HG02678 (cell line): ENCODE data around the gene DTNBP1.

Source experiments
- ATAC-seq: cut with Tn5 transposase; IDR thresholded peaks from one replicate; pipeline ENCODE4 v1.9.1; 2021; ENCODE audit warnings: mild to moderate bottlenecking, moderate library complexity; ENCODE audit not compliant: unreplicated experiment

DTNBP1 gene

DNA sequence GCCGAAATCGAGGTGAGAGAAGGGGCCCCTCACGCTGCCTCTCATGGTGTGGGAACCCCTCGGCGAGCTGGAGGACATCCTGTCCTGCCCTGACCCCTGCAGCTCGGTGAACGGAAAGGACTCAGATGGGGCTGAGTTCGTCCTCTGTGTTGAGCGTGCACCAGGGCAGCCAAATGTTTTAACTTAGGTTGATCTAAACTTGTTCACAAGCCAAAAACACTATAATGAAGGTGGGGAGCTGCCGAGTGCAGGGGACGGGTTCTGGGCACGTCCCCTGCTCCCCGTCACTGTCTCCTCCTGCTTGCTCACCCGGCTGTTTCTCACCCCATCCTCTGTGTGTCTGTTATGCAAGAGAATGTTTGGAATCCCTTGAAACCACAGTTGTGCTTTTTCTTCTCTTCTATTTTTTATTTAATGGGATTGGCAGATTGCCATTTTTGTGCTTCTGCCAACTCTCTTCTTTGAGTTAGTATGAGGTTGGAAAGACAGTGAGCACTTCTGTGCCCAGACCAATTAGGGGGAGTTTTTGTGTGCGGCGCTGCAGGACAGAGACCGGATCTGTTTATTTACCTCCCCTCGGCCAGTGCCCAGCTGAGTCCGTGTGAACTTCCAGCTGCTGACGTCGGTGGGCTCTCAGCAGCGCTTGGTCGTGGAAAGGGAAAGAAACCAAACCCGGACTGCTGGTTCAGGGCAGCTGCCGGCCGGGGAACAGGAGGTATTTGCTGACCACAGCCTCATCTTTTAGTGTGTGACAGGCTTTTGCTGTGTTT, 158.1 kb downstream of the DTNBP1 start:
- ATAC-seq: no peak

DNA sequence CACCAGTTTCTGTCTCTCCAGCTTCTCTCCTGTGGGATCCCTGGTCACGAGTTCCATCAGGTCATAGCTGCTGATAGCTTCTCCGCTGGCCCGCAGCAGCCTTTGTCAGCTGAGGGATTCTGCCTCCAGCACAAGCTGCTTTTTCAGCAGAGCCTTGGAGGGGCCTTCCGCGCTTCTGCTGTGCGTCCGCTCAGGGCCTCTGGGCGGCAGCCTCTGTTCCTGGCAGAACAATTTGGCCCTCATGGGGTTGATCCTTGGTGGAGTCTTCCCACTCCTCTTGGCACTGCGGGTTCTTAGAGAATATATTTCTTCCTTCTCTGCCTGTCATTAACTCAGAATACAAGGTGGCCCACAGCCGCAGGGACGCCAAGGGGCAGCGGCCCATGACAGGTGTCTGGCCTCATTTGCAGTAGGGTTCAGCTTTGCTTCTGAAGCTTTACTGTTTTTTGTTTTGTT, 158.8 kb downstream of the DTNBP1 start:
- ATAC-seq: no peak

DNA sequence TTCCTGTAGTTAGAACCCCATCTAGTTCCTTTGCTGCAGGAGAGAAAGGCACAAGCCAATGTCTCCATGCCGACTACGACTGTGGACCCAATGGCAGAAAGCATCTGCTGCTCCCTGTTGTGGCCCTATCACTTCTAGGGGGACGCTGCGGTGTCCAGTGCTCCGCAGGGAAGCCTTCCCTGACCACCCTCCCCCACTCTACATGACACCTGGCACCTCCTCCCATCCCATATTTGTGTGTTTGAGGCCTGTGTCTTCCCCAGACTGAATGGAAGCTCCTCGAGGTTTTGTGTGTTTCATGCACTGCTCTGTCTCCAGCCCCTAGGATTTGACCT, 159.5 kb downstream of the DTNBP1 start:
- no peak for ATAC-seq

DNA sequence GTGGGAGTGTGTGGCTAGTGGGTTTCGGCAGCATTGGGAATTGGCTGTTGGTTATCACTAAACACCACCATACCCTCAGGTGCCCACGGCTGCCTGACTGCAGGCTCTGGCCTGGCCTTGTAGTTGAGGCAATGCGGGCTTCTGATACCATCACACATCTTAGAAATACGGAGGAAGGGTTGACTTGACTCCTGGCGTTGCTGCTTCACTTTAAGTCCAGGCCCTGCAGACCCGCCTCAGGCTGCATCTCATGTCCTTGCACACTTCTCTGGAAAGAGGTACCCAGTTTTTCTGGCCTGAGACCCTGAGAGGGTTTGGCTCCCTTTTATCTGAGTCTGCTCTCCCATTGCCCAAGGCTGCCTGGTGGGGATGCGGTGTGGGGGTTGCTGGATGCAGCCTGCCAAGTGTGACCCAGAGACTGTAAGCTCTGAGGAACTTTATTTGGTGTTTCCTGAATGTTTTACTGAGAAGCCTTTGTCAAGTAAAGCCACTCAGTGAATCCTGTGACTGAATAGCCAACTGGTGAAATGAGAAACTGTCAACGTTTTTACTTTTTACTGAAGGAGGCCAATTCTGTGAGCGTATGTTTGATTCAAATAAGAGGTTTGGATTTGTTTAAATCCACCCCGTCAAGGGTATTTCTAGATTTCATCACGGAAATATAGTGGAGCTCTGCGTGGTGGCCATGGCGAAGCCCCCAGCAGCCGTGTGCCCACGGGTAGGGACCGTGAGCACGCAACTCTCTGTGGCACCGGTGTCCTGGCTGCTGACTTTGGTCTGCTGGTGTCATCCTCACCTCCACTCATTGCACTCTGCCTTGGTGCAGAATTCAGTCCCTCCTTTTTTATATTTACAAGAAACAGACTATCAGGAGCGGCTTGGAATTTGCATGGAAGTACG, 160.1 kb downstream of the DTNBP1 start:
- ATAC-seq: no peak

DNA sequence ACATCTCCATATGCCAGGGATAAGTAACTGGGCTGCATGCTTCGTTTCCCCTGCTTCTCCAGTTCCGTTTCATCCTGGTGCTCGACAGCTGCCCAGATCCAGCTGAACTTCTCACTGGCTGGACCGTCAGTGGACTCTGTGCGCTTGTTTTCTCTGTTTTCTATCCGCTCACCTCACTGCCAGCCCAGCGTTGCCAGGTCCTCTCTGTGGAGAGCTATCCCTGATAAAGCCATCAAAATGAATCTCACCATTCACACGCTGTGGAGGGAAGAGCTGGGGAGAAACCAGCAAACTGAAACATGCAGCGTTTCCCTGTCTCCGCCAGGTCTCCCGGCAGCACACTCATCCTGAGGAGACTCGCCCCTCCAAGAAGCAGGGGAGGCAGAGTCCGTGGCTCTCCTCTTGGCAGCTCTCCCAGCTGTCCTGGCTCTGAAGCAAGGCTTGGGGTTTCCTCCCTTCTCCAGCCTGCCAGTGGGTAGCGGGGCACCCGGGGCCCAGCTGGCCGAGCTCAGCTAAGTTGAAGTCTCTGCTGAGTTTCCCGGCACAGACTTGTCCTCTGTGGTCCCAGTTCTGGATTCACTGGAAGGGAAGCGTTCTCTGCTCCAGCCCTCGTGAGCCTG, 160.9 kb downstream of the DTNBP1 start:
- no peak for ATAC-seq

DNA sequence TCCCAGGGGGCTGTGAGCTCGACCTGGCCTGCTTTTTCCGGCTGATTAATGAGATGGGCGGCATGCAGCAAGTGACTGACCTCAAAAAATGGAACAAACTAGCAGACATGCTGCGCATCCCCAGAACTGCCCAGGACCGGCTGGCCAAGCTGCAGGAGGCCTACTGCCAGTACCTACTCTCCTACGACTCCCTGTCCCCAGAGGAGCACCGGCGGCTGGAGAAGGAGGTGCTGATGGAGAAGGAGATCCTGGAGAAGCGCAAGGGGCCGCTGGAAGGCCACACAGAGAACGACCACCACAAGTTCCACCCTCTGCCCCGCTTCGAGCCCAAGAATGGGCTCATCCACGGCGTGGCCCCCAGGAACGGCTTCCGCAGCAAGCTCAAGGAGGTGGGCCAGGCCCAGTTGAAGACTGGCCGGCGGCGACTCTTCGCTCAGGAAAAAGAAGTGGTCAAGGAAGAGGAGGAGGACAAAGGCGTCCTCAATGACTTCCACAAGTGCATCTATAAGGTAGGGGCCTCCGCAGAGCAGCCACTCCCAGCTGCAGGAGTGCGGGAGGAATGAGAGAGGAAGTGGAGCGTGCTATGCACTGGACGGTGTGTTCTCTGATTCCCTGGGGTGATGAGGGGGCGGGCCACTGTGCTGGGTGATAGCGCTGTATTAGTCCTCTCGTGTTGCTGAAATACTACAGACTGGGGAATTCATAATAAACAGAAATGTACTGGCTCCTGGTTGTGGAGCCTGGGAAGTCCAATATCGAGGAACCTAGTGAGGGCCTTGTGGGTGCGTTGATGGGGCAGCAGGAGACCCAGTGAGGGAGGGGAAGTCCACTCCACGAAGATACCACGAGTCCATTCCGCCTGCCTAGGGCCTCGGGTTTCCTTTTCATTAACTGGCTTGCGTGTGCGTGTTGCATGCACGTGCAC, 161.7 kb downstream of the DTNBP1 start:
- no peak for ATAC-seq

DNA sequence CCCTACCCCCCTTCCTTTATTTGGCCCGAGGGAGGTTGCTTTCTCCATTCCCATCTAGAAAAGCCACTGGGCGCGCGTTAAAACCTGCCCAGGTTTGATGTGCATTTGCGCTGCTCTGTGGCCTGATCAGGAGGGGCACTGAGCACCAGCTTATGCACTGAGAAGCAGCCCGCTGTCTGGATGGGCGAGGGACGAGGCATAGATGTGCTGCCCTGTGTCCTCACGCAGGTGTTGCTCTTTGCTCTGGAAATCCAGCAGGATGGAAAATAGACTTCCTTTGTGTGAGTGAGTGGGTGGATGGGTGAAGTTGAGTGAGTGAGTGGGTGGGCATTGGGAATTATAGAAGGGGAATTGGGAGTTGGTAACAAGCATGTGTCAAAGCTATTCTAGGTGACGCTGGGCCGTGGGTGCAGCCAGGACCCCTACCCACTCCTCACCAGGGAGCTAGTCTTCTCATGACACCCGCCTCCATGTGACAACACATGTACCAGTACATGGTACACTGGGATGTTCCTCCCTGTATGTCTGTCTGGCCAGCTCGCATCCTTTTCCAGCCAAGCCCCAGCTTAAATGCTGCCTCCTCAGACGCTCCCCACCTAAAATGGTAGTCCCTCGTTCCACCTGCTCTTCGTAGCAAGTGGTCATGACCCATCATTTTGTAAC, 162.6 kb downstream of the DTNBP1 start:
- ATAC-seq: no peak

DNA sequence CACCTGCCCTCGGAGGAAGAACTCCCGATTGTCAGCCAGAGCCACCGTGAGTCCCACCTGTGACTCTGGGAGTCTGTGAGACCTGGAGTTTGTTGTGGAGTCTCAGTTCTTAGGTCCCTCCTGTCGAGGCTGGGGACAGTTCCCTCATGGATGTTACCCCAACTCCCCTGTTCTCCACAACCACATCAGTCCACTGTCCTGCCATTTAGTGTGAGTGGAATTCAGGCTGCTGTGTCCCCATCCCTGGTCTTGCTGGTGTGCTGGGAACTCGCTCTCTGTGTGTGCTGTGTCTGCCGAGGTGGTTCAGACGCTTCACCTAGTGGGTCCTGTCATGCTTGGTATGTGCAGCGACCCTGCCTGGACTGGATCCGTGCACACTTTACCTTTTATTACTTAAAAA, 163.2 kb downstream of the DTNBP1 start:
- ATAC-seq: no peak

DNA sequence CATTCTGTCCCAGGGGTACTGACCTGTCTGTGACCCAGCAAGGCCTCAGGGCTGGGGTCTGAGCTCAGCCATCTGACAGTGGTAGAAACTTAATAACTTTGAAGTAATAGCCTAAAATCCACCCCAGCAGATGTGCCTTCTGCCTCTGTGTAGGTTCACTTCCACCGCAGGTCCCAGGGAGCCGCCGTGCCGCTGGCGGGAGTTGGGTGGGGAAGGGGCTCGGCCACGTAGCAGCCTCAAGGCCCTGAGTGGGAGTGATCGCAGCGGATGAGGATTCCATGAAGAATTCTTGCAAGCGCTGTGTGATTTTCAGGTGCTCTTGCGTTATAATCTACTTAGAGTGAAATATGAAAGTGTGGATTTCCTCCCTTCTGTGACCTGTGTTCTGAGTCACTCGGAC, 163.7 kb downstream of the DTNBP1 start:
- no peak for ATAC-seq

DNA sequence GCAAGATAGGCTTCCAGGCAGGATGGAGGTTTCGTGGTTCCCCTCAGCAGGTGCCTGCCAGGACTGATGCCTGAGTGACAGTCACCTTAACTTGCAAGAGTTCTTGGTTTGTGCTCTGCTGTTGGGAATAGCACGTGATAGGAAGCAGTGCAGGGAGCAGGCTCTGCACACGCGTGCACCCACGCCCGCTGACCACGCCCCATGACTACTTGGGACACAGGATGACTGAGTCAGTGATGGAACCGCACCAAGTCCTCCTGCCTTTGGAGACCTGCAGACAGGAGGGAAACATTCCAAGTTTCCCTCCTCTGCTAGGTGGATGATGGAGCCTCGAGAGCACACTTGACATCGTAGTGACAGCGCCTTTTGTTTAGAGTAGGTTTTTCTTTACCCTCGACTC, 164.2 kb downstream of the DTNBP1 start:
- ATAC-seq: no peak

DNA sequence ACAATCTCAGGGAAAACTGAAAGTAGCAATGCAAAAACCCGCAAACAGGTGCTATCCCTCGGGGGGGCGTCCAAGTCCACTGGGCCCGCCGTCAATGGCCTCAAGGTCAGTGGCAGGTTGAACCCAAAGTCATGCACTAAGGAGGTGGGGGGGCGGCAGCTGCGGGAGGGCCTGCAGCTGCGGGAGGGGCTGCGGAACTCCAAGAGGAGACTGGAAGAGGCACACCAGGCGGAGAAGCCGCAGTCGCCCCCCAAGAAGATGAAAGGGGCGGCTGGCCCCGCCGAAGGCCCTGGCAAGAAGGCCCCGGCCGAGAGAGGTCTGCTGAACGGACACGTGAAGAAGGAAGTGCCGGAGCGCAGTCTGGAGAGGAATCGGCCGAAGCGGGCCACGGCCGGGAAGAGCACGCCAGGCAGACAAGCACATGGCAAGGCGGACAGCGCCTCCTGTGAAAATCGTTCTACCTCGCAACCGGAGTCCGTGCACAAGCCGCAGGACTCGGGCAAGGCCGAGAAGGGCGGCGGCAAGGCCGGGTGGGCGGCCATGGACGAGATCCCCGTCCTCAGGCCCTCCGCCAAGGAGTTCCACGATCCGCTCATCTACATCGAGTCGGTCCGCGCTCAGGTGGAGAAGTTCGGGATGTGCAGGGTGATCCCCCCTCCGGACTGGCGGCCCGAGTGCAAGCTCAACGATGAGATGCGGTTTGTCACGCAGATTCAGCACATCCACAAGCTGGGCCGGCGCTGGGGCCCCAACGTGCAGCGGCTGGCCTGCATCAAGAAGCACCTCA, 166.3 kb downstream of the DTNBP1 start:
- no peak for ATAC-seq

DNA sequence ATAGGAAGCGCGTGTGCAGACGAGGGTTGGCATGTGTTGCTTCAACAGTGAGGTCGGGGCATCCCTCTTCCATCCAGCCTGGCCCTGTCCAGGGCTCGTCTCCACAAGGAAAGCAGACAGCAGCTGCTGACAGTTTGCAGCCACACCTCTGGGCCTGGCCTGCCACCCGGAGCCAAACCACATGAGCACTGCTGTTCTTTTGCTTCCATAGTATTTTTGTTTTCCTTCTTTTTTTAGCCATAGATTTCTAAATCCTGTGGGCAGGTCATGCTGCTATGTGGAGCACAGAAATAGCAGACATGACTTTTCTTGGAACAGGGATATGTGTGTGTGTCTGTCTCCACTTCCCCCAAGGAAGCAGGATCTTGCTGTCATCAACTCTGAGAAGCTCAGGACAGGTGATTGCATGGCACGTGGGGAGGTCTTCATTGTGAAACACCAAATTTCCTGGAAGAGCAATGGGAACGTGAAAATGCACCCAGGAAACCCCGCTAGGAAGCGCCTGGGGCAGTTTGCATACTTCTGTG, 167.4 kb downstream of the DTNBP1 start:
- ATAC-seq: no peak

DNA sequence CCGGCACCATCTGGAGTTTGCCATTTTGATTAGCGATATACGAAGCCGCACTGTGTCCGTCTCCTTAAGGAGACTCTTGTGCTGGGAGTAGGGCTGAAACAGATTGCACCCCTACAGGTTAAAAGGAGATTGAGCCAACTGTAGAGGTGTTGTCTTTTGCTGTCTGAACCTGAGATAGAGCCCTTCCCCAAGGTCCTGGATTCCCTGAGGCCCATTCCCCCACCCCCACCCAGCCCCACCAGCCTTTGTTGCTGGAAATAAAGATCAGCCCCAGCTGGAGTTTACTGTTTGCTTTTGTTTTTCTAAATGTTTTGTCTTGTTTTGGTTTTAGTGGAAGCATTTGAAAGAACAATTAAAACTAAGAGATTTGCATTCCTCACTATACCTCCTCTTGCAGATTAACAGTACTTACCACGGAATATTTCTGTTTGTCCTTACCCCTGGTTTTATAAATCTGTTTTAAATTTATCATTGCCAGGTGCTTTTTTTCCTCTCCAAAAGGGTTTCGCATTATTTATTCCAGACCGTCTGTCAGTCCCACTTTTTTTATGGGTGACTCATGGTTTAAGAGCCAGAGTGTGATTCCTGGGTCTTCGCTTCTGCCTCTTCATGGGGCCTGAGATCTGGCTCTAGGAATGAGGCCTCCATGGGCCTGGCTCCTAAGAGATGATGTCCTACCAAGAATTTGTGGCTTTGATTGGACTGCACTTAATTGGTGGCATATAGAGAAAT, 169.2 kb downstream of the DTNBP1 start:
- ATAC-seq: no peak

DNA sequence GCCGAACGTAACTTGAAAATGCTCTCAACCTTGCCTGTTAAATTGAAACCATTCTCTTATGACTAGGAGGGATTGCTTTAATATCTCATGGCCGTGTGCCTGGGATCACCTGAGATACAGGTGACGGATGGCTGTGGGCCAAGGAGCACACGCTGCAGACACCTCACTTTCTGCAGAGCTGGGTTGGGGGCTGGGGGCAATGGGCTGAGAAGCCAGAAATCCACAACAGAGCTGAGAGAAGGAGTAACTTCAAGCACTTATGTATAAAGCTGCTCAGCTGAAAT, 170.9 kb downstream of the DTNBP1 start:
- ATAC-seq: no peak

DNA sequence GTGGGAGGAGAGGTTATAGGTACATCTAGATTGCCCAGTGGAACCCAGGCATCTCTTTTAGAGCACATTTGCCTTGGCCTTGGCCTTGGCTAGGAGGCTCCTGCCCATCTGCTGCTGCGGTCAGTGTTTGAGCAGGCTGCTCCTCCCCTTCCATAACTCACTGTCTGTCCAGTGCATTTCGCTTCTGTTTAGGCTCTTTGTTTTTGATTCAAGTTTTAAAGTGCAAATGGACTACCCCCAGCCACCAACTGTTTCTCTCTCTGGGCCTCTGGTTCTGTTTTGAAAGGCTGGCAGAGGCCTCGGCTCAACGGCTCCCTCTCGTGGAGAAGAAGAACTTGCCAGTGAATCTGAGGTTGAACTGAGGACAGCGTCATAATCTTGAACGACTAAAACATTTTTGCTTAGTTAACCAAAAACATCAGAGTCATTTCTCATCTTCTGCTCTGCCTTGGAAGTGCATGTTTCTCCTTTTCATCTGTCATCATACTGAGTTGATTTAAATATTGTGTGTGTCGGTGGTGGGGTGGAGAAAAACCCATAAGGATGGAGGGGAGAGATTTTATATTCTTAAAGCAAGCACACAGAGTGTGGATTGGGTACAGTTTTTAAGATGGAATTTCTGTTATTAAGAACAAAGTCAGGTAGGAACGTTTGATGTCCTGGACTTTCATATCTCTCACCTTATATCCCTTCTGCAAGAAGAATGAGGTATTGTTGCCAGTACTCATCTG, 171.4 kb downstream of the DTNBP1 start:
- no peak for ATAC-seq

DNA sequence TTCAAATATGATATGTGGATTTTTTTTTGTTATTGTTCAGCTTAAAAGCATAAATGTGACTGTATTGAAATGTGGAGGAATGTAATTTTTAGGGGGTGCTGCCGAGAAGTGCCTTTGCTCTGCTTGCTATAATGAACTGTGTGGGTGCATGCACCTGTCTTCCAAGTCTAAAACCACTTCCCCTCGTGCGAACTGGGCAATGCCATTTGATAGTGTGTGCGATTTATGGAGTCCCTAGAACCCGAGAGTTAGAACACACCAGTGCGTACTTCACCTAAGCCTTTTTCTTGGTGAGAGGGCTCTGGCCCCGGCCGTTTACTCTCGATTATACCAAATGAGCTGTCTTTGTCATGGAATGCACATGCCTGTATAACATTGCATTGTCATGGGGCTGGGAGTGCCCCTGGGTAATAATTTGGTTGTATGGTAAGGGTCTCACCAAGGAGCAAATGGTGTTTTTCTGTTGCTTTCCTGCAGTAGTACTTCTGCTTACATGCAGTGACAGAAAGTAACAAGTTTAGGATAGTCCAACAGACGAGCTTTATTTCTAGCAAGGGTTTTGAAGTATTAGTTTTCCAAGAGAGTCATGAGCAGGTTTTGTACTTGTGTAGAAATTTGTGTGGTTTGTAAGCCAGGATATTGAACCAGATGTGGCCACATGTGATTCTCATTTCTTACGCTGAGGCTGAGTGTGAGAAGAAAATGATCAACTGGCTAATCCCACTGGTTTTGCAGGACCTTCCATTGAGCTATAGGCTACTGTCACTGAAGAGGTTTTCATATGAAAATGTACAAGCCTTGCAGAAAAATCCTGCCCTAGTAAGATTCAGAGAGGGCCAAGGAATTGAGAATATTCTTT, 172.4 kb downstream of the DTNBP1 start:
- no peak for ATAC-seq
